PC-9 (cell line): ENCODE measurements around the gene ATP5PB.

Source experiments
- EZH2 ChIP-seq: fragments of 200-600 bp; sonication (generic); IDR thresholded peaks from 2 replicates; pipeline ENCODE4 v1.8.0; 2017; ENCODE audit warnings: antibody characterized with exemption, low read depth
- TF ChIP-seq, protein P1 (sequence below): fragments of 200-600 bp; sonication (generic); conservative IDR thresholded peaks from 2 replicates; pipeline ENCODE4 v1.6.1; 2017; ENCODE audit warnings: mixed run types, antibody characterized with exemption, mild to moderate bottlenecking, moderate library complexity

DNA sequence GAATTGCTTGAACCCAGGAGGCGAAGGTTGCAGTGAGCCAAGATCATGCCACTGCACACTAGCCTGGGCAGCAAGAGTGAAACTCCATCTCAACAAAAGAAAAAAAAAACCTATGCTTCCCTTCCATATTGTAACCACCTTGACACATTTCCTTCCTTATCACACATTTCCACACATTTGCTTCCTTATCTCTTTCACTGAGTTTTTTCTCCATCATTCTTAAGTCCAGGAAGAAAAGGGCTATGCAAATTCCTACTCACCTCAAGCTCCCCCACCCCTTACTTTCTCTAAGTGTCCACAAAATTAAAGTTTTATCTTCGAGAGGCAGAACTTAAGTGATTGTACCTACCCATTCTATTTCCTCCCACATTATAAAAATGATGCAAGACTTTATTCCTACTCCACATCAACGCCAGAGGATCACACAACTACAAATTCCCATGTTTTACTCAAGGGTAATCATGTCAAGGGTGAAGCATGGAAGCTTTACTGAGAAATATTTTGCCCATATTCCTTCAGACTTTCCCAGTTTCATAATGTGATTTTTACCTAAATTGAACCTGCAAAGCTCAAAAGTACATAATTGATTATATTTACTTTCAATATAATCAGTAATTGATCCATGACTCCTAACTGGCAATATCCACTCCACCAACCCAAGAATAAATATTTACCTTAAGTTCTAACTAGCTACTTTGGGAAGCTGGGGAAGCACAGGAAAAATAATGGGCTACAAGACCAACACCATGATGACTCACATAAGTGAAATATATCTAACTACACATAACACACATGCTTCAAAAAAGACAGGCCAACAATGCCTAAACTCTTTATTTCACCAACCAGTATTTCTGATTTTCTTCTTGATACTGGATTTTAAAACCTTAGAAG, 9.6 kb upstream of the ATP5PB start:
- TF ChIP-seq, protein P1, sequence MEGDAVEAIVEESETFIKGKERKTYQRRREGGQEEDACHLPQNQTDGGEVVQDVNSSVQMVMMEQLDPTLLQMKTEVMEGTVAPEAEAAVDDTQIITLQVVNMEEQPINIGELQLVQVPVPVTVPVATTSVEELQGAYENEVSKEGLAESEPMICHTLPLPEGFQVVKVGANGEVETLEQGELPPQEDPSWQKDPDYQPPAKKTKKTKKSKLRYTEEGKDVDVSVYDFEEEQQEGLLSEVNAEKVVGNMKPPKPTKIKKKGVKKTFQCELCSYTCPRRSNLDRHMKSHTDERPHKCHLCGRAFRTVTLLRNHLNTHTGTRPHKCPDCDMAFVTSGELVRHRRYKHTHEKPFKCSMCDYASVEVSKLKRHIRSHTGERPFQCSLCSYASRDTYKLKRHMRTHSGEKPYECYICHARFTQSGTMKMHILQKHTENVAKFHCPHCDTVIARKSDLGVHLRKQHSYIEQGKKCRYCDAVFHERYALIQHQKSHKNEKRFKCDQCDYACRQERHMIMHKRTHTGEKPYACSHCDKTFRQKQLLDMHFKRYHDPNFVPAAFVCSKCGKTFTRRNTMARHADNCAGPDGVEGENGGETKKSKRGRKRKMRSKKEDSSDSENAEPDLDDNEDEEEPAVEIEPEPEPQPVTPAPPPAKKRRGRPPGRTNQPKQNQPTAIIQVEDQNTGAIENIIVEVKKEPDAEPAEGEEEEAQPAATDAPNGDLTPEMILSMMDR: no peak
- no peak for TF ChIP-seq EZH2
